Activated CD8-positive, alpha-beta memory T cell treated with anti-CD3 and anti-CD28 coated beads for 4 hours (primary cell): ENCODE results near the gene CYP2W1.
"Not testable (repeated sequence)": the region's sequence is repeated elsewhere in the genome, so short reads cannot be mapped to it uniquely, and the experiment has no call there.

Experiments
- DNase-seq, 2 donors: peaks; one replicate each; pipeline ENCODE4 v3.0.0-alpha.2; 2020; ENCODE audit warnings: low read depth in 2 of 2

Gene CYP2W1

DNA sequence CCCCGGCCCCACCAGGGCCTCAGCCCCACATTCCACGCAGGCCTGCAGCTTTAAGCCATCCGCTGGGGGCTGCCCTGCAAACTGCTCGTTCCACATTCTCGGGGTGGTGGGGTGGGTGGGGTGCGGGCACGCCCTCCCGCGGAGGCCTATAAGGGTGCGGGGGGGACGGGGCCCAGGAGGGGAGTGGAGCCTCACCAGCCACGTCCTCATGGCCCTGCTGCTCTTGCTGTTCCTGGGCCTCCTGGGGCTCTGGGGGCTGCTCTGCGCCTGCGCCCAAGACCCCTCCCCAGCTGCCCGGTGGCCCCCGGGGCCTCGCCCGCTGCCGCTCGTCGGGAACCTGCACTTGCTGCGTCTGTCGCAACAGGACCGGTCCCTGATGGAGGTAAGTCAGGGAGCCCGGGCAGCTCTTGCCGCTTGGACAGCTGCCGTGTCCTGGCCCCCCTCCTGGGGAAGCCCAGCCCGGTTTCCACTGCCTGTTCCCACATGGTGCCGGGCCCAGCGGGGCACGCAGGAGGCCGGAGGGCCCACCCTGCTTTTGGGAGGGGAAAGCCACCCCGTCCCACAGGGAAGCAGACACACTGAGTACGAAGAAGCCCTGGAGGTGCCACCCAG, at the start of gene CYP2W1:
CYP2W1 (plus strand) TSS at position 178 of the 612 bp plus-strand sequence; CDS start at position 209, 31 bp downstream.
- DNase-seq, result no peak

DNA sequence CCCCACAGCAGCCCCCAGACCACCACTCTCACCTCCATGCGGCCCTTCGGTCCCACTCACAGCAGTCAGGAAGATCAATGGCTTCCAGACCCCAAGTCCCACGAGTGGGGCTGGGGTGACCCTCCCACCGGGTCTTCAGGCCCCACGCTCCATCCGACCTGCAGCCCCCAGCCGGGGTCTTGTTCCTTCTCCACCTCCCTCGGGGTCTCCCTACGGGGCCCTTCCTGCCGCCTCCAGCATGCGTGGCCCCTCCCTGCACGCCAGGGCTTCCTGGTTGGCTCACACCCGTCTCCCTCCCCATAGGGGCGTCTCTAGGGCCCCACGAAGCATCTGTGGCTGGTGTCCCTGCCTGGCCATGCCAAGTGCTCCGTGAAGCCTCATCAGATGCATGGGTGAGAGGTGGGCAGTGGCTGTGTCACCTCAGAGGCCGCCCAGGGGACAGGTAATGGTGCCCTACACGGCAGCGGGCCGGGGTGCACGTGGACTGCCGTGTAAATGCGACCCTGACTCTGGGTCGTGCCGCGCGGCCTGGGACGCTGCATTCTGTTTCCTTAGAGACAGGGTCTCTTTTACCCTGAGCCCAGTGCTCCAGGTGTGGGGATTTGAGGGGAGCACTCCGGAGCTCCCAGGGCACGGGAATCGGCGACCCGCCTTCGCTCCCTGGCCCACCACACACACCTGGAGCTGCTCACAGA, 48.4 kb upstream of the CYP2W1 start:
- no peak for DNase-seq

DNA sequence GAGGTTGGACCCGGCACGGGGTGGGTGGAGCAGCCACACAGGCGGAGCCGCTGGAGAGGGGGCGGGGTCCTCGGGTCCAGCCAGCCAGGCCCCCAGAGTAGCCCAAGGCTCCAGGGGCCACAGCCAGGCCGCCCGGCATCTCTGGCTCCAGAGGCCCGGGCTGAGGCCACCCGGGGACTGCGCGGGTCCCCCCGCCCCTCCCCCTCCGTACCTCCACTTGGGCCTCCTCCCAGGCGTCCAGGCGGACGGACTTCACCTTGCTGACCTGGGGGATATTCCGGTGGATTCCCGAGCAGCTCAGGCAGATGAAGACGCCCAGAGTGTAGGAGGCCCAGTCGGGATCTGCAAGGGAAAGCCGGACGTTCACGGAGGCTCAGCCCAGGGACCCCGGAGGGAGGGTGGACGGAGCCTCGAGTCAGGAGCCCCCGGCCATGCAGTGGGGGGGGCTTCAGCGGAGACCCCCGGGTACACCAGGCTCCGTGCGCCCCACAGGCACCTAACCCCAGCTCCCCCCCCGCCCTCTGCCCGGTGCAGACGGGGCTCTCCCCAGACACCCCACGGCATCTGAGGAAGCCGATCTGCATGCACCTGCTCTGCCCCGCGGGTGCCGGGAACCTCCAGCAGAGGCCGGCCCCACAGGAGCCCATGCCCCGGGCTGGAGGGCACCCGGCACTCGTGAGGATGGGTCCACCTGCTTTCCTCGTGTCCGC, 47.7 kb upstream of the CYP2W1 start:
- no peak for DNase-seq

DNA sequence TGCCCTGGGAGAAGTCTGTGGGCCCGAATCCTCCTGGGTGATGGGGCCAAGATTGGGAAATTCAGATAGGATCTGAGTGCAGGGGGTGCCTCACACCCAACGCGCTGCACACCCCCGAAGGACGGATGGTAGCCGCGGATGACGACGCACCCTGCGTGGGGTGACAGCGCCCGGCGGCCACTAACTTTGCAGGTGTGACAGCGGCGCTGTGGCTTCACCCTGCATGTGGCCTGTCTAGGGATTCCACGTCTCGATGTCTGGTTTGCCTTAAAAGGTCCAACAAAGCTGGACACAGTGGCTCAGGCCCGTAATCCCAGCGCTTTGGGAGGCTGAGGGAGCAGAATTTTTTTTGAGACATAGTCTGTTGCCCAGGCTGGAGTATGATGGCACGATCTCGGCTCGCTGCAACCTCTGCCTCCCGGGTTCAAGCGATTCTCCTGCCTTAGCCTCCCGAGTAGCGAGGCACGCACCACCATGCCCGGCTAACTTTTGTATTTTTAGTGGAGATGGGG, 47.1 kb upstream of the CYP2W1 start:
- DNase-seq, result no peak

- no peak for DNase-seq
Observed at GRCh38 chr7:936386-937054, 46.5 kb upstream of the CYP2W1 start.

DNA sequence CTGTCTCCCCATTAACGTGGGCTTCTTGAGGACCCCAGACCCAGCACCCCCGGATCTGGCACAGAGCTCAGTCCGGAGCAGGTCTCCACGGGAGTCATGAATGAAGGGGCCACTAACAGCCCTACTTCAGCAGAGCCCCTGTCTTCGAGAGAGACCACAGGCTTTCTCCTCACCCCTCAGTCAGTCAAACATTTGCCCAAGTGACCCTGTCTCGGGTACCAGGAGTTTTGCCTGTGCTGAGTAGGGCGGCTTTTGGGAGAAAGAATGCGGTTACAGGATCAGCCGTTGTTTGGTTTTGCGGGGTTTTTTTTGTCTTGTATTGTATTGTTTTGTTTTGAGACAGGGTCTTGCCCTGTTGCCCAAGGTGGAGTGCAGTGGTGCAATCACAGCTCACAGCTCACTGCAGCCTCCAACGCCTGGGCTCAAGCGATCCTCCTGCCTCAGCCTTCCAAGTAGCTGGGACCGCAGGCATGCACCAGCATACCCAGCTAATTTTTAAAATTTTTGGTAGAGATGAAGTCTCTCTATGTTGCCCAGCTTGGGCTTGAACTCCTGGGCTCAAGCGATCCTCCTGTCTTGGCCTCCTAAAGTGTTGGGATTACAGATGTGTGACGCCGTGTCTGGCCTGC, 45.0 kb upstream of the CYP2W1 start:
- no peak for DNase-seq

GRCh38 chr7:938546-939185, 44.3 kb upstream of the CYP2W1 start:
- DNase-seq, result no peak

DNA sequence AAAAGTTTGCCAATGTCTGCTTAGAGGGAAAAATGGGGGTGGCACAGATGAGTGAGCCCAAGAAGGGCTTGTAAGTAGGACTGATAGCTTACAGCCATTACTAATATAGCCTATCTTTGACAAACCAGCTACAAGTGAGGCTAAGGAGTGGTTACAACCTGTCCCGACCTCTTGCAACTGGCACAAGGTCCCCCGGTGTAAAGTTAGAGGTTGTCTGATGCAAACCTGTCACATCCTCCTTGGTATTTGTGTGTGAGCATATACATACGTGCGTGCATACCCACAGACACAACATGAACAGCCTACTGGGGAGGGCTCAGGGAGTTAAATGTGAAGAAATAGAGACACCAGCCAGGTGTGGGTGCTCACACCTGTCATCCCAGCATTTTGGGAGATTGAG, 43.1 kb upstream of the CYP2W1 start:
- no peak for DNase-seq

- DNase-seq, result no peak
Observed at GRCh38 chr7:940599-941408, 42.2 kb upstream of the CYP2W1 start.

DNA sequence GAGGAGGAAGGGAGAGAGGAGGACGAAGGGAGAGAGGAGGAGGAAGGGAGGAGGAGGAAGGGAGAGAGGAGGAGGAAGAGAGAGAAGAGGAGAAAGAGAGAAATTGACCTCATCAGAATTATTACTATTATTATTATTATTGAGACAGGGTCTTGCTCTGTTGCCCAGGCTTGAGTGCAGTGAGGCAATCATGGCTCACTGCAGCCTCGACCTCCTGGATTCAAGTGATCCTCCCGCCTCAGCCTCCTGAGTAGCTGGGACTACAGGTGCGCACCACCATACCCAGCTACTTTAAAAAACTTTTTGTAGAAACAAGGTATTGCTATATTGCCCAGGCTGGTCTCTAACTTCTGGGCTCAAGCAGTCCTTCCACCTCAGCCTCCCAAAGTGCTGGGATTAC, 39.2 kb upstream of the CYP2W1 start:
- DNase-seq, result not testable (repeated sequence)

- no peak for DNase-seq
Observed at GRCh38 chr7:944744-945143, 38.2 kb upstream of the CYP2W1 start.

DNA sequence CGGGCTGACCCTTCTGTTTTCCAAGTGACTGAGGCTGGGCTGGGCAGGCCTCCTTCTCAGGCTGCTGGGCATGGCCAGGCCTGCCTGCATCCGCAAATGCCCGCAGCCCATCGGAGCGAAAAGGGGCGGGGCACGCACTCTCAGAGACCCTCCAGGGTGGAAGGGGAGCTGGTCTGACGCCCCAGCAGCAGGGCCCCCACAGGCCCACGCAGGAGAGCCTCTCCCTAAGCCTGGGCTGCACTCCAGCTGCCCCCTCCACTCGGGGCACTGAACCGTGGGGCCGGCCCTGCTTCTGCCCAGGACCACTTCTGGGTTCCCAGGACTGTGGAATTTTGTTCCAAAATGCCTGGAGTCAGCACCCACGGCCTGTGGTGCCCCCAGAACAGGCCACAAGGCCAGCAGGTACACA, 37.8 kb upstream of the CYP2W1 start:
- DNase-seq, result no peak

DNA sequence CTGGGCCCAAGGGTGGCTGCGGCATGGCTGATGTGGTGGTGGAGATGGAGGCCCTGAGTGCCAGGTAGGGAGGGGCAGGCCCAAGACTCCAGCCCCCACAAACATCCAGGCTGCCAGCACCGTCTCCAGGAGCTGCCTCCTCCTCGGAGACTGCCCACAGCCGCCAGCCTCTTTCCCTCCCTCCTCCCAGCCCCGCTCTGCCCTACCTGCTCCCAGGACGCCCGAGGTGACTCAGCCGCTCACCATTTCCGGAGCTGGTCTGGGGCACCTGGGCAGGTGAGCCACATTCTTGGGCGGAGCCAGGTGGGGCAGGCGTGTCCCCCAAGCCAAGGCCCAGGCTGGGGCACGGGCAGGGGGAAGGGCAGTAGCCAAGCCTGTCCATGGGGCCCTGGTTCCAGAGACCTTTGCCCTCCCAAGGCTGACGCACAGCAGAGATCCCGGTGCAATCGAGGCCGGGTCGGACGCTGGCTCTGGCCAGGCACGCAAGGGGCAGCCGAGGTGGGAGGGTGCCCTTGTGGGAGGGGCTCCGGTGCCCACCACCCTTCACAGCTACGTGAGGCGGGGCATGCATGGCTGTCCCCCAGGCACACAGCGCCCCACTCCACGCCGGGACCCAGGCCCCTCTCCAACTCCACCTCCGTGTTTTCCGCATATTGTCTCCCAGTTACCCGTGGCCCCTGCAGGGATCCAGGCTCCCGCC, 37.3 kb upstream of the CYP2W1 start:
- DNase-seq, result no peak

GRCh38 chr7:946256-946996, 36.6 kb upstream of the CYP2W1 start:
- no peak for DNase-seq

GRCh38 chr7:947391-948210, 35.4 kb upstream of the CYP2W1 start:
- no peak for DNase-seq

DNA sequence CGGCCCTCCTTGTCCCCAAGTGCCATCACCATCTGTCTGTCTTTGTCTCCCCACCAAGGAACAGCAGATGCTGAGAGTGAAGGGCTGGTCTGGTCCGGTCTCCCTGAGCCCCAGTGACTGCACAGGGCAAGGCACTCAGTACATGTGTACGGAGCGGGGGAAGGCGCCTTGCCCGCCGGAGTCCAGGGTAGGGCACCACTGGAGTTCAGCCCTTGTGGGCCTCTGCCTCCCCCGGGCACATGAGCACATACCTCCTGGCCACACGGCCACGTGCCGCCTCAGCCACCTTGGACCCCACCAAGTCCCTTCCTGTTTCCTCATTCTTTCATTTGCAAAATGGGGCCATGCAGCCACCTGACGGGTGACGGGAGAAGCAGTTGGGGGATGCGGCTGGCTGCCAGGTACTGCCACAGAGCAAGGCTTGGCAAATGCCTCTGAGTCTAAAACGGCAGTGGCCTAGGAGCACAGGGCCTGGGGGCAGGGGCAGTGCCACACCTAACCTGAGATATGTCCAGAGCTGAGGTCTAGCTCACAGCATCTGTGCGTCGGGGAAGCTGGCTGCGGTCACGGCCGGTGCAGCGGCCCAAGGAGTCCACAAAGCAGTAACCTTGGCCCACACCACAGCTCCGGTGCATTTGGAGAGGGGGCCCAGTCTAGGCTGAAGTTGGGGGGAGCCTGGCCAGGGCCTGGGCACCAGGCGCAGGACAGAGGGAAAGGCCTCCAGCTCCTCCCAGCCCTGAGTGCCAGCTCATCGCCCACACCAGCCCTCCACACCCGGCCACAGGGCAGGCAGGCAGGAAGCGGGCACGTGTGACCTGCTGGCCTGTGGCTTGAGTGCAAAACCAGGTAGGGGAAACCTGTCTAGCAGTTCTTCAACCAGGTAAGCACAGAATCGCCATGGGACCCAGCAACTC, 33.7 kb upstream of the CYP2W1 start:
- no peak for DNase-seq

DNA sequence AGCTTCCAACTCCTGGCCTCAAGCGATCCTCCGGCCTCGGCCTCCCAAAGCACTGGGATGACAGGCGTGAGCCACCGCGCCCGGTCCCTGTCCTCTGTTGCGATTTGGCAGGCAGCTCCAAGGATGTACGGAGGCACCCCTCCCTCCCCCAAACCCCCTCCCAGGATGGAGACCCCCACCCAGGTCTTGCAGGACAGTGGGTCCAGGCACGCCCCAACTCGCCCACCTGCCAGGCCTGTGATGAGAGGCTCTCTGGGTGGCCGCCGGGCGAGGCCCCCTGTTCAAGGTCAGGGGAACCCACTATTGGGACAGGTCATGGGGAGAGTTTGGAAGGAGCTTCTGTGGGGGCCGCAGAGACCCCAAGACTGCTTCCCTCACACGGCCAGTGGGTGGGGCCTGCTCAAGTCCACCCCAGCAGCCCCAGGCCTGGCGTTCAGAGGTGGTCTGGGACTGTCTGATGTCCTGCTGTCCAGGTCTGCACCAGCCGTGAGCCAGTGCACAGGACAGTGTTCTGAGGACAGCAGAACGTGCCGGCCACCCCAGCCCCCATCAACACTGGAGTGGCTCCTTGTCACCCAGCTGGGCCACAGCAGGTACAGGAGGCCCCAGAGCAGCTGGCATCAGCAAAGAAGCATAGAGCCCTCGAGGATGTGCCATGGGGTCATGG, 31.0 kb upstream of the CYP2W1 start:
- DNase-seq, result no peak
